GM23338 (cell line): ENCODE measurements around the gene DLG2. TPM values are rescaled to one million over a fixed set of nuclear protein-coding genes. Genes with fewer than 3 reads are reported as not detected.

ENCODE experiments used
- ATAC-seq: fragments of 200-7000 bp; cut with Tn5 transposase; 3 replicates; pipeline ENCODE4 v1.9.1; 2020
- DNase-seq: peaks from one replicate; pipeline ENCODE4 v3.0.0-alpha.2; 2015; ENCODE audit warnings: low spot score
- H2AFZ ChIP-seq: fragments of 200-600 bp; sonication (generic); 2 replicates; pipeline ENCODE4 v1.8.0; 2016; ENCODE audit warnings: antibody characterized with exemption, mild to moderate bottlenecking, moderate library complexity
- H3F3A ChIP-seq: fragments of 200-600 bp; sonication (generic); replicated peaks from 2 replicates; pipeline ENCODE4 v1.8.0; 2017; ENCODE audit warnings: antibody characterized with exemption, mixed run types, low read depth
- H3K27ac ChIP-seq: fragments of 200-600 bp; sonication (generic); 2 replicates; pipeline ENCODE4 v1.6.1; 2016; ENCODE audit warnings: low read depth
- H3K27me3 ChIP-seq: fragments of 200-600 bp; sonication (generic); 2 replicates; pipeline ENCODE4 v1.8.0; 2016; ENCODE audit warnings: mild to moderate bottlenecking, mixed run types, moderate library complexity; ENCODE audit not compliant: insufficient read depth
- H3K36me3 ChIP-seq: fragments of 200-600 bp; sonication (generic); 2 replicates; pipeline ENCODE4 v1.8.0; 2016; ENCODE audit warnings: mild to moderate bottlenecking; ENCODE audit not compliant: insufficient read depth
- H3K4me1 ChIP-seq: fragments of 200-600 bp; sonication (generic); 2 replicates; pipeline ENCODE4 v1.8.0; 2016; ENCODE audit warnings: mild to moderate bottlenecking, moderate library complexity; ENCODE audit not compliant: insufficient read depth
- H3K4me2 ChIP-seq: fragments of 200-600 bp; sonication (generic); 2 replicates; pipeline ENCODE4 v1.7.1; 2017; ENCODE audit warnings: mixed run types
- H3K4me3 ChIP-seq: fragments of 200-600 bp; sonication (generic); 2 replicates; pipeline ENCODE4 v1.6.1; 2016; ENCODE audit warnings: mixed run types
- H3K79me2 ChIP-seq: fragments of 200-600 bp; sonication (generic); replicated peaks from 2 replicates; pipeline ENCODE4 v1.8.0; 2017; ENCODE audit warnings: mild to moderate bottlenecking; ENCODE audit not compliant: insufficient read depth
- H3K9me2 ChIP-seq: fragments of 200-600 bp; sonication (generic); 2 replicates; pipeline ENCODE4 v1.8.0; 2017; ENCODE audit not compliant: insufficient read depth
- H4K20me1 ChIP-seq: fragments of 200-600 bp; sonication (generic); replicated peaks from 2 replicates; pipeline ENCODE4 v1.8.0; 2017; ENCODE audit warnings: mild to moderate bottlenecking; ENCODE audit not compliant: insufficient read depth
- H3K27ac Mint-ChIP-seq: 2 replicates; pipeline ENCODE4 v1.8.0; 2020; ENCODE audit warnings: inconsistent platforms, mild to moderate bottlenecking, moderate library complexity, mixed read lengths
- H3K27me3 Mint-ChIP-seq: 3 replicates; pipeline ENCODE4 v1.8.0; 2022; ENCODE audit warnings: low read depth, mild to moderate bottlenecking, moderate library complexity, mixed read lengths, inconsistent platforms; ENCODE audit not compliant: insufficient read depth, poor library complexity
- H3K36me3 Mint-ChIP-seq: 3 replicates; pipeline ENCODE4 v1.8.0; 2021; ENCODE audit warnings: low read depth, mild to moderate bottlenecking, inconsistent platforms, moderate library complexity, mixed read lengths
- H3K4me1 Mint-ChIP-seq: 3 replicates; pipeline ENCODE4 v1.8.0; 2020; ENCODE audit warnings: mild to moderate bottlenecking, inconsistent platforms, mixed read lengths
- H3K4me3 Mint-ChIP-seq: 3 replicates; pipeline ENCODE4 v1.8.0; 2021; ENCODE audit warnings: moderate library complexity, mild to moderate bottlenecking, inconsistent platforms, mixed read lengths
- H3K9me3 Mint-ChIP-seq: 3 replicates; pipeline ENCODE4 v1.8.0; 2020; ENCODE audit warnings: moderate library complexity, mild to moderate bottlenecking, inconsistent platforms, mixed read lengths
- CREB1 ChIP-seq: fragments of 250-450 bp; sonication (Bioruptor Pico); IDR thresholded peaks from 2 replicates; pipeline ENCODE4 v1.5.0; 2020; ENCODE audit warnings: low read depth, mild to moderate bottlenecking, moderate library complexity
- CTCF ChIP-seq, 2 experiments: fragments of 200-600 bp in 1 of 2; sonication (generic) in 1 of 2; conservative IDR thresholded peaks; 2 replicates each; pipeline versions ENCODE4 v1.5.1 to v1.6.1; 2016 to 2017; ENCODE audit warnings: antibody characterized with exemption in 2 of 2, low read depth in 2 of 2, mild to moderate bottlenecking in 2 of 2, moderate library complexity in 1 of 2
- ETS1 ChIP-seq: IDR thresholded peaks from 2 replicates; pipeline ENCODE4 v1.6.1; 2016; ENCODE audit warnings: antibody characterized with exemption
- EZH2 ChIP-seq: fragments of 200-600 bp; sonication (generic); IDR thresholded peaks from one replicate; pipeline ENCODE4 v1.8.0; 2017; ENCODE audit warnings: antibody characterized with exemption, mild to moderate bottlenecking, low read depth; ENCODE audit not compliant: unreplicated experiment
- EZH2phosphoT487 ChIP-seq: fragments of 200-600 bp; sonication (generic); IDR thresholded peaks from one replicate; pipeline ENCODE4 v1.8.1; 2018; ENCODE audit warnings: antibody characterized with exemption; ENCODE audit not compliant: unreplicated experiment
- JUNB ChIP-seq: IDR thresholded peaks from one replicate; pipeline ENCODE4 v1.6.1; 2016; ENCODE audit warnings: antibody characterized with exemption; ENCODE audit not compliant: unreplicated experiment
- POLR2AphosphoS5 ChIP-seq: IDR thresholded peaks from 2 replicates; pipeline ENCODE4 v1.6.1; 2016; ENCODE audit warnings: antibody characterized with exemption, low read depth
- STAT1 ChIP-seq: IDR thresholded peaks from one replicate; pipeline ENCODE4 v1.6.1; 2016; ENCODE audit warnings: antibody characterized with exemption; ENCODE audit not compliant: unreplicated experiment
- ZNF114 ChIP-seq: fragments of 250-450 bp; sonication (Bioruptor Pico); IDR thresholded peaks from 2 replicates; pipeline ENCODE4 v1.5.0; 2020; ENCODE audit warnings: mild to moderate bottlenecking, moderate library complexity
- ZNF331 ChIP-seq: fragments of 250-450 bp; sonication (Bioruptor Pico); IDR thresholded peaks from 2 replicates; pipeline ENCODE4 v1.5.0; 2020; ENCODE audit warnings: low read depth, mild to moderate bottlenecking, moderate library complexity
- polyA plus RNA-seq: library from polyadenylated mRNA; unstranded; fragments of >200 nt; fragmentation: Nextera tagmentation; extraction: Ambion mirVana; gene quantifications from 2 replicates; pipeline ENCODE4 v1.2.1, GENCODE V29; 2016
- total RNA-seq: library from RNA; depleted of rRNA; stranded (reverse); fragments of >200 nt; shearing (Covaris generic); gene quantifications from 2 replicates; pipeline ENCODE4 v1.2.3, GENCODE V29; 2014
- TF ChIP-seq, protein P1 (sequence below): IDR thresholded peaks from one replicate; pipeline ENCODE4 v1.6.1; 2018; ENCODE audit warnings: antibody characterized with exemption; ENCODE audit not compliant: unreplicated experiment

DLG2 gene
- total and polyA plus RNA-seq, 2 experiments from 2014 or later, result 19.8 to 21.5 TPM

GRCh38 chr11:84333221-84333620 is 1293.9 kb downstream of the DLG2 start:
- Mint-ChIP-seq H3K27ac (no peak overlapping the region), H3K4me1 (no peaks in the 10 kb centered on the region), H3K36me3 (no peaks in the 10 kb centered on the region), H3K4me3 (no peak overlapping the region), H3K9me3 (no peaks in the 10 kb centered on the region), H3K27me3 (no peaks in the 10 kb centered on the region)
- no peaks in the 10 kb centered on the region; the same call in 1 of the 2 replicates for H3K9me2 ChIP-seq
- DNase-seq (no peak), ATAC-seq (no peak)
- H3K4me2 ChIP-seq, result no peak overlapping the region
- TF ChIP-seq ZNF114 (CRISPR knock-in tag) (no peak), CREB1 (CRISPR knock-in tag) (no peak), EZH2phosphoT487 (no peak), POLR2AphosphoS5 (no peak), EZH2 (no peak), ZNF331 (no peak), STAT1 (no peak), JUNB (no peak), CTCF (conservative IDR thresholded peaks at IDR 0.05; ENCODE audit: low read depth in 2 of 2) (no peak), ETS1 (no peak)
- TF ChIP-seq, protein P1, sequence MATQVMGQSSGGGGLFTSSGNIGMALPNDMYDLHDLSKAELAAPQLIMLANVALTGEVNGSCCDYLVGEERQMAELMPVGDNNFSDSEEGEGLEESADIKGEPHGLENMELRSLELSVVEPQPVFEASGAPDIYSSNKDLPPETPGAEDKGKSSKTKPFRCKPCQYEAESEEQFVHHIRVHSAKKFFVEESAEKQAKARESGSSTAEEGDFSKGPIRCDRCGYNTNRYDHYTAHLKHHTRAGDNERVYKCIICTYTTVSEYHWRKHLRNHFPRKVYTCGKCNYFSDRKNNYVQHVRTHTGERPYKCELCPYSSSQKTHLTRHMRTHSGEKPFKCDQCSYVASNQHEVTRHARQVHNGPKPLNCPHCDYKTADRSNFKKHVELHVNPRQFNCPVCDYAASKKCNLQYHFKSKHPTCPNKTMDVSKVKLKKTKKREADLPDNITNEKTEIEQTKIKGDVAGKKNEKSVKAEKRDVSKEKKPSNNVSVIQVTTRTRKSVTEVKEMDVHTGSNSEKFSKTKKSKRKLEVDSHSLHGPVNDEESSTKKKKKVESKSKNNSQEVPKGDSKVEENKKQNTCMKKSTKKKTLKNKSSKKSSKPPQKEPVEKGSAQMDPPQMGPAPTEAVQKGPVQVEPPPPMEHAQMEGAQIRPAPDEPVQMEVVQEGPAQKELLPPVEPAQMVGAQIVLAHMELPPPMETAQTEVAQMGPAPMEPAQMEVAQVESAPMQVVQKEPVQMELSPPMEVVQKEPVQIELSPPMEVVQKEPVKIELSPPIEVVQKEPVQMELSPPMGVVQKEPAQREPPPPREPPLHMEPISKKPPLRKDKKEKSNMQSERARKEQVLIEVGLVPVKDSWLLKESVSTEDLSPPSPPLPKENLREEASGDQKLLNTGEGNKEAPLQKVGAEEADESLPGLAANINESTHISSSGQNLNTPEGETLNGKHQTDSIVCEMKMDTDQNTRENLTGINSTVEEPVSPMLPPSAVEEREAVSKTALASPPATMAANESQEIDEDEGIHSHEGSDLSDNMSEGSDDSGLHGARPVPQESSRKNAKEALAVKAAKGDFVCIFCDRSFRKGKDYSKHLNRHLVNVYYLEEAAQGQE, result no peak
- H2AFZ ChIP-seq, result no peak overlapping the region
- H3F3A ChIP-seq, result no peaks in the 10 kb centered on the region
- no peak overlapping the region for H3K4me3 ChIP-seq
- H3K36me3 ChIP-seq, result no peaks in the 10 kb centered on the region
- no peak overlapping the region for H3K27ac ChIP-seq
- no peaks in the 10 kb centered on the region for H3K4me1 ChIP-seq
- no peaks in the 10 kb centered on the region for H3K27me3 ChIP-seq
- no peaks in the 10 kb centered on the region for H3K79me2 ChIP-seq
- no peaks in the 10 kb centered on the region for H4K20me1 ChIP-seq
